B cell (primary cell): ENCODE results near the gene ABHD6. TPM values are rescaled to one million over a fixed set of nuclear protein-coding genes. Genes with fewer than 3 reads are reported as not detected.

Source experiments
- ATAC-seq: fragments of 200-7000 bp; cut with Tn5 transposase; one replicate; pipeline ENCODE4 v1.10.0; 2021; ENCODE audit warnings: low read depth, mild to moderate bottlenecking, moderate number of reproducible peaks, moderate library complexity
- CTCF ChIA-PET: fragments of 350-600 bp; sonication (Branson Sonifier 250); formaldehyde crosslinking; loops from one replicate; lab custom pipeline; 2021; ENCODE audit warnings: antibody characterized with exemption, inconsistent platforms; lab: Charles Lee
- POLR2A ChIA-PET: fragments of 350-600 bp; sonication (Branson Sonifier 250); formaldehyde crosslinking; loops from one replicate; lab custom pipeline; 2021; ENCODE audit warnings: antibody characterized with exemption; lab: Charles Lee
- DNase-seq: peaks from one replicate; pipeline ENCODE4 v3.0.0; 2013
- H2AFZ ChIP-seq: 2 replicates; pipeline ENCODE4 v1.6.1; 2012; ENCODE audit warnings: mild to moderate bottlenecking, low read depth, low read length; ENCODE audit not compliant: insufficient read depth, poor library complexity, severe bottlenecking
- H3K27ac ChIP-seq, 2 donors: 1 replicate in 1 of 2; 2 replicates in 1 of 2; pipeline ENCODE4 v1.5.1; 2012 to 2013; ENCODE audit warnings: low read length in 2 of 2, mild to moderate bottlenecking in 2 of 2, moderate library complexity in 1 of 2
- H3K27me3 ChIP-seq, 4 experiments: fragments of 200-600 bp in 1 of 4; sonication (generic) in 1 of 4; replicated peaks in 1 of 4; 1 replicate in 2 of 4; 2 replicates in 2 of 4; pipeline versions ENCODE4 v1.6.1 to v1.7.0; 2013 to 2016; ENCODE audit warnings: low read length in 3 of 4, mild to moderate bottlenecking in 2 of 4, mixed read lengths in 1 of 4, moderate library complexity in 1 of 4; ENCODE audit not compliant: insufficient read depth in 4 of 4, control insufficient read depth in 3 of 4; ENCODE audit errors: control extremely low read depth in 1 of 4
- H3K36me3 ChIP-seq, 2 experiments: replicated peaks in 1 of 2; 1 replicate in 1 of 2; 2 replicates in 1 of 2; pipeline versions ENCODE4 v1.6.1 to v1.7.1; 2013; ENCODE audit warnings: low read length in 1 of 2; ENCODE audit not compliant: insufficient read depth in 2 of 2, control insufficient read depth in 1 of 2; ENCODE audit errors: control extremely low read depth in 1 of 2, extremely low read depth in 1 of 2
- H3K4me1 ChIP-seq, 2 donors: fragments of 200-600 bp in 1 of 2; sonication (generic) in 1 of 2; 1 replicate in 1 of 2; 2 replicates in 1 of 2; pipeline versions ENCODE4 v1.5.1 to v1.6.1; 2013 to 2017; ENCODE audit warnings: low read length in 2 of 2; ENCODE audit not compliant: control insufficient read depth in 2 of 2, insufficient read depth in 2 of 2
- H3K4me2 ChIP-seq: replicated peaks from 2 replicates; pipeline ENCODE3; 2012; ENCODE audit warnings: mild to moderate bottlenecking, low read depth, low read length; ENCODE audit not compliant: poor library complexity, severe bottlenecking
- H3K4me3 ChIP-seq, 5 experiments: fragments of 200-600 bp in 1 of 5; sonication (generic) in 1 of 5; 1 replicate in 3 of 5; 2 replicates in 2 of 5; pipeline versions ENCODE4 v1.5.1 to v1.7.0; 2011 to 2016; ENCODE audit warnings: low read length in 4 of 5, mild to moderate bottlenecking in 4 of 5, low read depth in 2 of 5, control low read depth in 1 of 5, moderate library complexity in 1 of 5; ENCODE audit not compliant: insufficient read depth in 1 of 5; ENCODE audit errors: control extremely low read depth in 1 of 5, extremely low read depth in 1 of 5
- H3K79me2 ChIP-seq: fragments of 200-600 bp; sonication (generic); one replicate; pipeline ENCODE4 v1.6.0; 2016; ENCODE audit warnings: low read length; ENCODE audit not compliant: control insufficient read depth, insufficient read depth
- H3K9ac ChIP-seq: fragments of 200-600 bp; sonication (generic); 2 replicates; pipeline ENCODE4 v1.6.1; 2017; ENCODE audit warnings: mild to moderate bottlenecking, low read length, moderate library complexity
- H3K9me3 ChIP-seq, 3 donors: one replicate each; pipeline versions ENCODE4 v1.6.1 to v1.7.1; 2013; ENCODE audit warnings: low read length in 2 of 3; ENCODE audit not compliant: control insufficient read depth in 2 of 3, insufficient read depth in 1 of 3; ENCODE audit errors: control extremely low read depth in 1 of 3
- H4K20me1 ChIP-seq: 2 replicates; pipeline ENCODE4 v1.6.0; 2012; ENCODE audit warnings: mild to moderate bottlenecking, low read length; ENCODE audit not compliant: insufficient read depth, control insufficient read depth, poor library complexity, severe bottlenecking
- H3K27ac Mint-ChIP-seq: one replicate; pipeline ENCODE4 v1.8.0; 2021; ENCODE audit warnings: mixed read lengths
- H3K27me3 Mint-ChIP-seq: one replicate; pipeline ENCODE4 v1.8.0; 2021; ENCODE audit warnings: mixed read lengths
- H3K4me1 Mint-ChIP-seq: one replicate; pipeline ENCODE4 v1.8.0; 2021; ENCODE audit warnings: mixed read lengths
- H3K4me3 Mint-ChIP-seq: one replicate; pipeline ENCODE4 v1.8.0; 2021; ENCODE audit warnings: mixed read lengths
- H3K9me3 Mint-ChIP-seq: one replicate; pipeline ENCODE4 v1.8.0; 2022; ENCODE audit warnings: mixed read lengths; ENCODE audit not compliant: insufficient read depth
- CTCF ChIP-seq: fragments of 200-600 bp; IDR thresholded peaks from one replicate; pipeline ENCODE4 v1.8.0; 2022; ENCODE audit warnings: antibody characterized with exemption, mild to moderate bottlenecking
- EZH2 ChIP-seq: IDR thresholded peaks from 2 replicates; pipeline ENCODE4 v1.6.1; 2012; ENCODE audit warnings: borderline replicate concordance, low read depth, mild to moderate bottlenecking, moderate library complexity, low read length; ENCODE audit not compliant: insufficient read depth, poor library complexity, severe bottlenecking
- WGBS: methylation state at CpG from one replicate; pipeline ENCODE4 v1.1.5; 2013; ENCODE audit warnings: missing lambda C conversion rate; ENCODE audit not compliant: insufficient coverage; 5-methylcytosine and 5-hydroxymethylcytosine counted together
- intact Hi-C: fragments of 100-400 bp; cut with micrococcal nuclease; formaldehyde crosslinking; loops from one replicate; pipeline ENCODE4 v1.10.0; 2022
- polyA plus RNA-seq: library from polyadenylated mRNA; depleted of rRNA; stranded (reverse); fragments of >200 nt; gene quantifications from 2 replicates; pipeline ENCODE4 v1.2.3, GENCODE V29; 2012
- total RNA-seq, 2 donors: library from RNA; stranded (reverse); fragments of 120-200 nt in 1 of 2; gene quantifications; 1 replicate in 1 of 2; 2 replicates in 1 of 2; pipeline versions ENCODE4 v1.2.3 to v1.2.4, GENCODE V29; 2013 to 2022

The ABHD6 gene
- total and polyA plus RNA-seq, 2 donors (not counting 1 experiment from before 2014, with no cell fraction given), result 4.5 to 24.2 TPM

- peak overlapping the region; percentile 18 to 87 (median 77) for H3K4me3 ChIP-seq
- H3K4me3 Mint-ChIP-seq, result peak overlapping the region; percentile 98
- H3K9ac ChIP-seq, result peak overlapping the region; percentile 98
- H2AFZ ChIP-seq, result peak overlapping the region; percentile 12
- intact Hi-C loops, result loop anchor here (1.0 kb wide), 2 partner anchors 48 to 107 kb away; no protein-coding TSS in a partner anchor
- POLR2A ChIA-PET, result interaction anchor here (0.7 to 2.0 kb wide), 4 partner anchors 120 to 226 kb away, joined by 4 to 15 read pairs (median 5); partner anchors contain the start of gene KCTD6
- H3K27me3 Mint-ChIP-seq, result no peaks in the 10 kb centered on the region
- DNase-seq (peak; percentile 76), ATAC-seq (no peak)
- H3K4me2 ChIP-seq, result peak overlapping the region; percentile 86
- peaks cover 24 to 27% of the 10 kb centered on the region in 2 donors for H3K4me1 ChIP-seq
- H3K9me3 ChIP-seq, result peaks cover 0 to 4% (median 1%) of the 10 kb centered on the region in 3 donors
- H3K4me1 Mint-ChIP-seq, result peaks cover 31% of the 10 kb centered on the region
- no peak overlapping the region for H3K27ac Mint-ChIP-seq
- peaks cover 58% of the 10 kb centered on the region for H3K79me2 ChIP-seq
- no peaks in the 10 kb centered on the region for H3K27me3 ChIP-seq
- TF ChIP-seq EZH2 (no peak), CTCF (peak; percentile 71)
- H3K27ac ChIP-seq, result peak overlapping the region; percentile 96 to 99
- 60% methylated on average over 1 of the region's 10 CpGs for WGBS
- CTCF ChIA-PET, result interaction anchor here (0.5 to 5.2 kb wide), 38 partner anchors 11 to 565 kb away, joined by 3 to 101 read pairs (median 11); partner anchors contain the start of genes ABHD6, ACOX2, KCTD6 and PDHB
- H3K36me3 ChIP-seq, result peaks cover 1 to 28% of the 10 kb centered on the region in 2 experiments
- peaks cover 34% of the 10 kb centered on the region for H4K20me1 ChIP-seq
- no peaks in the 10 kb centered on the region for H3K9me3 Mint-ChIP-seq
Observed at GRCh38 chr3:58307639-58308215, 70.1 kb downstream of the ABHD6 start.

DNA sequence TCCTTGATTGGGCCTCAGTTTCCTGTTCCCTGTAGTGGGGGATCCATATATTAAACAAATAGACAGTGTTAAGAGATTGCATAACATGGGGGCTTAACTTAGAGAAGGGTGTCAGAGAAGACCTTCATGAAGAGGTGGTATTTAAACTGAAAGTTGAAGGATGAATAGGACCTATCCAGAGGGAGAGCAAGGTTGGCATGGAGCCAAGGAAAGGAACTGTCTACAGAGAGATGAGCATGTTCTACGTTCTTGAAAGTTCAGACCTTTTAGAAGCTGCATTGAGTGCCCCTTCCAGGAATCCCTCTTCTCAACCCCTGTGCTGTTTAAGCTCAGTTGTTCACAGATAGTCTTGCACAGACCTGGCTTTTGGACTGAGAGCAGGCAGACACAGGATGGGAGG is 71.1 kb downstream of the ABHD6 start:
- H3K9me3 ChIP-seq, result peaks cover 0 to 4% (median 1%) of the 10 kb centered on the region in 3 donors
- peaks cover 62% of the 10 kb centered on the region for H3K79me2 ChIP-seq
- H3K4me1 Mint-ChIP-seq, result peaks cover 31% of the 10 kb centered on the region
- intact Hi-C loops, result no loop called here
- no peaks in the 10 kb centered on the region for H3K27me3 Mint-ChIP-seq
- H3K4me3 ChIP-seq, result no peak overlapping the region
- H3K9ac ChIP-seq, result no peak overlapping the region
- no peak overlapping the region for H3K4me2 ChIP-seq
- H3K9me3 Mint-ChIP-seq, result no peaks in the 10 kb centered on the region
- H3K27ac ChIP-seq, result peak overlapping the region in 1 of 2 donors; percentile 7
- ChIA-PET POLR2A (no interaction called here), CTCF (interaction anchor here (0.8 to 5.2 kb wide), 19 partner anchors 11 to 323 kb away, joined by 3 to 101 read pairs (median 20); partner anchors contain the start of genes ACOX2, KCTD6, PDHB and PXK)
- ATAC-seq, result no peak
- no peak overlapping the region for H3K4me3 Mint-ChIP-seq
- H3K36me3 ChIP-seq, result peaks cover 1 to 35% of the 10 kb centered on the region in 2 experiments
- TF ChIP-seq CTCF (no peak), EZH2 (no peak)
- DNase-seq, result no peak
- H2AFZ ChIP-seq, result no peak overlapping the region
- H3K4me1 ChIP-seq, result peaks cover 24 to 27% of the 10 kb centered on the region in 2 donors
- WGBS, result 88% methylated on average over 1 of the region's 1 CpG
- H3K27ac Mint-ChIP-seq, result no peak overlapping the region
- no peaks in the 10 kb centered on the region for H3K27me3 ChIP-seq
- H4K20me1 ChIP-seq, result peaks cover 34% of the 10 kb centered on the region
